ENCODE data around the gene FAM3A. TPM values are rescaled to one million over a fixed set of nuclear protein-coding genes. Genes with fewer than 3 reads are reported as not detected.

Gene FAM3A
- total and polyA plus RNA-seq, 10 of the 15 experiments (the other 5 are each of a cell fraction or from before 2014, with no cell fraction given): 0.29 to 21.1 (median 11.4) TPM

GRCh38 chrX:154547245-154548027 is 31.4 kb upstream of the FAM3A start, which contains the start of gene IKBKG (continued):
- TF ChIP-seq IRF4 (IDR thresholded peaks at IDR 0.05; ENCODE audit: low read depth, low read length) (no peak), ETV6 (conservative IDR thresholded peaks at IDR 0.05 in 1 of 2, IDR thresholded peaks at IDR 0.05 in 1 of 2; ENCODE audit: borderline replicate concordance in 1 of 2, low read depth in 1 of 2) (peak in 1 of 2 experiments; percentile 65; a peak in 2 of 4 replicates), ZBTB40 (IDR thresholded peaks at IDR 0.05; ENCODE audit: borderline replicate concordance) (peak; percentile 95), SMAD5 (IDR thresholded peaks at IDR 0.05; ENCODE audit: low read depth) (no peak), POU2F2 (IDR thresholded peaks at IDR 0.05; ENCODE audit: borderline replicate concordance, low read depth, low read length) (0 out of 3 replicates have a peak, but pooled peaks have one; percentile 11), NFYB (IDR thresholded peaks at IDR 0.05; ENCODE audit: insufficient read depth, low read depth, low read length) (0 out of 2 replicates have a peak, but pooled peaks have one; percentile 32), BHLHE40 (IDR thresholded peaks at IDR 0.05; ENCODE audit: borderline replicate concordance in 1 of 2, low read depth in 2 of 2, low read length in 1 of 2) (0 out of 4 replicates have a peak, but pooled peaks have one; percentile 5 to 30), SIN3A (IDR thresholded peaks at IDR 0.05; ENCODE audit: low read depth, low read length) (peak; percentile 6; the same call in 1 of the 2 replicates), YBX1 (IDR thresholded peaks at IDR 0.05) (no peak), IKZF1 (conservative IDR thresholded peaks at IDR 0.05) (peak; percentile 75), MTA2 (IDR thresholded peaks at IDR 0.05; ENCODE audit: low read depth) (peak; percentile 77), NR2C1 (IDR thresholded peaks at IDR 0.05) (peak; percentile 96), CREB1 (IDR thresholded peaks at IDR 0.05; ENCODE audit: low read depth) (peak; percentile 44; the same call in 1 of the 2 replicates), CUX1 (IDR thresholded peaks at IDR 0.05; ENCODE audit: insufficient replicate concordance, low read depth, low read length) (no peak), EGR1 (IDR thresholded peaks at IDR 0.05; ENCODE audit: borderline replicate concordance in 1 of 2, low read depth in 2 of 2, low read length in 2 of 2) (peak in 1 of 2 experiments; percentile 69; a peak in 2 of 3 replicates), MXI1 (IDR thresholded peaks at IDR 0.05; ENCODE audit: low read depth, low read length) (peak; percentile 45; the same call in 1 of the 2 replicates), TAF1 (IDR thresholded peaks at IDR 0.05; ENCODE audit: borderline replicate concordance, low read depth, low read length) (peak; percentile 52; the same call in 1 of the 2 replicates), IKZF2 (IDR thresholded peaks at IDR 0.05) (peak in 1 of 2 experiments; percentile 50), ZZZ3 (IDR thresholded peaks at IDR 0.05; ENCODE audit: control insufficient read depth, insufficient read length, low read depth) (no peak), FOXK2 (IDR thresholded peaks at IDR 0.05) (peak; percentile 19; the same call in 1 of the 2 replicates)
